ENCODE measurements around the gene SLC16A7. TPM values are rescaled to one million over a fixed set of nuclear protein-coding genes. Genes with fewer than 3 reads are reported as not detected.

The SLC16A7 gene
- total and polyA plus RNA-seq, 2 donors from 2014 or later, result 6.4 to 33.9 TPM

DNA sequence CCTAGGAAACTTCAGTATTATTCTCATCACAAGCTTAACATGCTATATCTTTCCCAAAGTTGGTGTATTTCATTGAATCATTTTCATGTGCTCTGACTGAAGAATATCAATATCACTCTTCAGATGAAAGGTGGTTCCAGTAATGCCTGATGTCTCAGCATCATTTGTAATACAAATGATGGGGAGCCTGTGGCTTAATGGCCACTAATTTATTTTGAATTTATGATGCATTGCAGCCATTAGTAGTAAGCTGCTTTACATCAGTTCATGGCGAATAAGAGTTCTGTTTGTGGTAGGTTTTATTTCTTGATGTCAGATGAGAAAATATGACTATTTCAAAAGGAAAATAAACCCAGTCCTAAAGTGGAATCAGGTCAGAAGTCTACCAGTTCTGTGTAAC, 139.4 kb downstream of the SLC16A7 start:
- H3K36me3 ChIP-seq (ENCODE audit: control insufficient read depth in 2 of 3, insufficient read depth in 3 of 3, low read length in 3 of 3), result no peaks in the 10 kb centered on the region
- no peaks in the 10 kb centered on the region for H3K4me1 ChIP-seq (ENCODE audit: control insufficient read depth in 2 of 3, insufficient read depth in 2 of 3, low read depth in 1 of 3, low read length in 3 of 3)
- TF ChIP-seq, protein P1, sequence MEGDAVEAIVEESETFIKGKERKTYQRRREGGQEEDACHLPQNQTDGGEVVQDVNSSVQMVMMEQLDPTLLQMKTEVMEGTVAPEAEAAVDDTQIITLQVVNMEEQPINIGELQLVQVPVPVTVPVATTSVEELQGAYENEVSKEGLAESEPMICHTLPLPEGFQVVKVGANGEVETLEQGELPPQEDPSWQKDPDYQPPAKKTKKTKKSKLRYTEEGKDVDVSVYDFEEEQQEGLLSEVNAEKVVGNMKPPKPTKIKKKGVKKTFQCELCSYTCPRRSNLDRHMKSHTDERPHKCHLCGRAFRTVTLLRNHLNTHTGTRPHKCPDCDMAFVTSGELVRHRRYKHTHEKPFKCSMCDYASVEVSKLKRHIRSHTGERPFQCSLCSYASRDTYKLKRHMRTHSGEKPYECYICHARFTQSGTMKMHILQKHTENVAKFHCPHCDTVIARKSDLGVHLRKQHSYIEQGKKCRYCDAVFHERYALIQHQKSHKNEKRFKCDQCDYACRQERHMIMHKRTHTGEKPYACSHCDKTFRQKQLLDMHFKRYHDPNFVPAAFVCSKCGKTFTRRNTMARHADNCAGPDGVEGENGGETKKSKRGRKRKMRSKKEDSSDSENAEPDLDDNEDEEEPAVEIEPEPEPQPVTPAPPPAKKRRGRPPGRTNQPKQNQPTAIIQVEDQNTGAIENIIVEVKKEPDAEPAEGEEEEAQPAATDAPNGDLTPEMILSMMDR (IDR thresholded peaks at IDR 0.05; ENCODE audit: borderline replicate concordance, extremely low read depth, insufficient read depth), result no peak
- H3K4me3 ChIP-seq (ENCODE audit: low read length in 3 of 3), result no peak overlapping the region
- no peak overlapping the region for H3K27ac ChIP-seq (ENCODE audit: low read depth in 2 of 2, low read length in 2 of 2)
- H3K27me3 ChIP-seq (ENCODE audit: control insufficient read depth, insufficient read depth, low read length), result no peaks in the 10 kb centered on the region
- DNase-seq (no peak), FAIRE-seq (no peak)
- intact Hi-C loops (cut with DNase I), result no loop called here
- no peak overlapping the region for H3K9ac ChIP-seq (ENCODE audit: low read length in 3 of 3)
- no peaks in the 10 kb centered on the region for H3K9me3 ChIP-seq (ENCODE audit: control insufficient read depth in 2 of 3, insufficient read depth in 1 of 3, low read length in 3 of 3)

DNA sequence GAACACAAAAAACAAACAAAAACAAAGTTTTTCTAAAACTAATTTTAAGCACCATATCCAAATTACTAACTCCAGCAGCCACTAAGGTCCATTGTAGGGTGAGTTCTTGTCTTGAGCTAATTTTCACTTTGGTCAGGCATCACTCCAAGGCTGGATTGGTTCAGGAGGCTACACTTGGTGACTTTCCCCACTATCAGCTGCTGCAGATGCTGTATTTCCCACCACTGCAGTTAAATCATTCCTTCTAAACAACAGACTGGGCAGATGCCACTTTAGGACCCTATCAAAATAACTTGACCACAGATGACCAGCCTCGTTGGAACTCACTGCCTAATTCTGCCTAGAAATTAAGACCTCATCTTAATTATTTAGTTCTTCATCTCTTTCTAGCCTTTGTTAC, 140.5 kb downstream of the SLC16A7 start:
- DNase-seq, result no peak
- Histone ChIP-seq H3K27ac (ENCODE audit: low read depth in 2 of 2, low read length in 2 of 2) (no peak overlapping the region), H3K9me3 (ENCODE audit: control insufficient read depth in 2 of 3, insufficient read depth in 1 of 3, low read length in 3 of 3) (no peaks in the 10 kb centered on the region), H3K36me3 (ENCODE audit: control insufficient read depth in 2 of 3, insufficient read depth in 3 of 3, low read length in 3 of 3) (no peaks in the 10 kb centered on the region), H3K9ac (ENCODE audit: low read length in 3 of 3) (no peak overlapping the region), H3K4me3 (ENCODE audit: low read length in 3 of 3) (no peak overlapping the region), H3K4me1 (ENCODE audit: control insufficient read depth in 2 of 3, insufficient read depth in 2 of 3, low read depth in 1 of 3, low read length in 3 of 3) (no peaks in the 10 kb centered on the region), H3K27me3 (ENCODE audit: control insufficient read depth, insufficient read depth, low read length) (no peaks in the 10 kb centered on the region)
- TF ChIP-seq, protein P1 (IDR thresholded peaks at IDR 0.05; ENCODE audit: borderline replicate concordance, extremely low read depth, insufficient read depth), result no peak
- intact Hi-C loops (cut with DNase I), result no loop called here
- no peak for FAIRE-seq

DNA sequence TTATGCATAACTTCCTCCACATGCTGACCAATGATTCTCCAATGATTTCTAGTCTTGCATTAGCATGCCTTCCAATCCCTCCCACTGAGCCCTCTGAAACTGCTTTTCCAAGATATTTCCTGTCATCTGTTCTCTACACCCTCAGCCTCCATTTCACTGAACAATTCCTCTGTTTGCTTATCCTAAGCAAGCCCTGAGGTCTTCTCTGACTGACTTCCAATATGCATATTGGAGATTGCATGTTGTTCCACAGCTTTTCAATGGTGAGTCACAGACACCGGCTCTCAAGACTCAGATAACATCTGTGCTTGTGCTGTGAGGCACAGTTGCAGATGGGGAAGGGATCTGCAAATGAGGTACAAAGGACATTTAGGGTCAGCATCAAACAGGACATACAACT, 141.0 kb downstream of the SLC16A7 start:
- intact Hi-C loops (cut with DNase I), result no loop called here
- no peaks in the 10 kb centered on the region for H3K4me1 ChIP-seq (ENCODE audit: control insufficient read depth in 2 of 3, insufficient read depth in 2 of 3, low read depth in 1 of 3, low read length in 3 of 3)
- H3K9me3 ChIP-seq (ENCODE audit: control insufficient read depth in 2 of 3, insufficient read depth in 1 of 3, low read length in 3 of 3), result no peaks in the 10 kb centered on the region
- DNase-seq (no peak), FAIRE-seq (no peak)
- H3K4me3 ChIP-seq (ENCODE audit: low read length in 3 of 3), result no peak overlapping the region
- H3K27me3 ChIP-seq (ENCODE audit: control insufficient read depth, insufficient read depth, low read length), result no peaks in the 10 kb centered on the region
- no peaks in the 10 kb centered on the region for H3K36me3 ChIP-seq (ENCODE audit: control insufficient read depth in 2 of 3, insufficient read depth in 3 of 3, low read length in 3 of 3)
- no peak overlapping the region for H3K9ac ChIP-seq (ENCODE audit: low read length in 3 of 3)
- TF ChIP-seq, protein P1 (IDR thresholded peaks at IDR 0.05; ENCODE audit: borderline replicate concordance, extremely low read depth, insufficient read depth), result no peak
- H3K27ac ChIP-seq (ENCODE audit: low read depth in 2 of 2, low read length in 2 of 2), result no peak overlapping the region
